ENCODE measurements around the gene NOA1.
A peak's percentile ranks its signal among the peaks of the same experiment; 100 is the strongest.

NOA1 gene

GRCh38 chr4:56986192-56986591, 8.8 kb upstream of the NOA1 start:
- Histone ChIP-seq H3K36me3 (ENCODE audit: insufficient read depth, low read length) (peaks cover 53% of the 10 kb centered on the region), H3K4me1 (ENCODE audit: insufficient read depth, low read length, poor library complexity, severe bottlenecking) (peaks cover 36% of the 10 kb centered on the region), H2AFZ (ENCODE audit: low read length) (no peak overlapping the region)

GRCh38 chr4:56981795-56982201, 4.4 kb upstream of the NOA1 start:
- Histone ChIP-seq H3K4me2 (ENCODE audit: low read depth, low read length, poor library complexity, severe bottlenecking) (peak overlapping the region; percentile 77), H3K36me3 (ENCODE audit: insufficient read depth, low read length) (peaks cover 12% of the 10 kb centered on the region; the same call in 1 of the 2 replicates), H3K9me2 (replicated peaks; ENCODE audit: low read depth, low read length) (no peaks in the 10 kb centered on the region), H3K9ac (ENCODE audit: low read depth, low read length, poor library complexity, severe bottlenecking) (peak overlapping the region; percentile 94), H3K4me3 (ENCODE audit: low read length, poor library complexity, severe bottlenecking) (peak overlapping the region; percentile 96), H3K27me3 (ENCODE audit: insufficient read depth, low read length, poor library complexity, severe bottlenecking) (no peaks in the 10 kb centered on the region), H3K79me2 (ENCODE audit: insufficient read depth, low read length) (peaks cover 87% of the 10 kb centered on the region), H3K9me3 (ENCODE audit: insufficient read depth, low read depth, low read length) (no peaks in the 10 kb centered on the region), H2AFZ (ENCODE audit: low read length) (no peak overlapping the region), H3K4me1 (ENCODE audit: insufficient read depth, low read length, poor library complexity, severe bottlenecking) (peaks cover 48% of the 10 kb centered on the region), H3F3A (ENCODE audit: low read depth) (no peaks in the 10 kb centered on the region), H4K20me1 (ENCODE audit: insufficient read depth, low read length, poor library complexity, severe bottlenecking) (peaks cover 82% of the 10 kb centered on the region)
- TF ChIP-seq EZH2phosphoT487 (IDR thresholded peaks at IDR 0.05; ENCODE audit: borderline replicate concordance), result no peak
- no peak for TF ChIP-seq CTCF (conservative IDR thresholded peaks at IDR 0.05; ENCODE audit: low read length)

More at GRCh38 chr4:56986192-56986591, 8.8 kb upstream of the NOA1 start:
- Histone ChIP-seq H3F3A (ENCODE audit: low read depth) (no peaks in the 10 kb centered on the region), H3K4me3 (ENCODE audit: low read length, poor library complexity, severe bottlenecking) (no peak overlapping the region), H3K4me2 (ENCODE audit: low read depth, low read length, poor library complexity, severe bottlenecking) (peak overlapping the region; percentile 22), H3K9ac (ENCODE audit: low read depth, low read length, poor library complexity, severe bottlenecking) (no peak overlapping the region), H3K9me2 (replicated peaks; ENCODE audit: low read depth, low read length) (no peaks in the 10 kb centered on the region), H4K20me1 (ENCODE audit: insufficient read depth, low read length, poor library complexity, severe bottlenecking) (peaks cover 96% of the 10 kb centered on the region), H3K27me3 (ENCODE audit: insufficient read depth, low read length, poor library complexity, severe bottlenecking) (no peaks in the 10 kb centered on the region), H3K9me3 (ENCODE audit: insufficient read depth, low read depth, low read length) (no peaks in the 10 kb centered on the region), H3K79me2 (ENCODE audit: insufficient read depth, low read length) (peaks cover 96% of the 10 kb centered on the region)
- TF ChIP-seq CTCF (conservative IDR thresholded peaks at IDR 0.05; ENCODE audit: low read length) (no peak), EZH2phosphoT487 (IDR thresholded peaks at IDR 0.05; ENCODE audit: borderline replicate concordance) (no peak)

- no peak overlapping the region for H2AFZ ChIP-seq (ENCODE audit: low read length)
- no peaks in the 10 kb centered on the region for H3K9me2 ChIP-seq (replicated peaks; ENCODE audit: low read depth, low read length)
- TF ChIP-seq EZH2phosphoT487 (IDR thresholded peaks at IDR 0.05; ENCODE audit: borderline replicate concordance), result no peak
- no peaks in the 10 kb centered on the region for H3K9me3 ChIP-seq (ENCODE audit: insufficient read depth, low read depth, low read length)
- peak overlapping the region; percentile 94 for H3K9ac ChIP-seq (ENCODE audit: low read depth, low read length, poor library complexity, severe bottlenecking)
- H3K79me2 ChIP-seq (ENCODE audit: insufficient read depth, low read length), result peaks cover 87% of the 10 kb centered on the region
- H3K27me3 ChIP-seq (ENCODE audit: insufficient read depth, low read length, poor library complexity, severe bottlenecking), result no peaks in the 10 kb centered on the region
- H3K4me2 ChIP-seq (ENCODE audit: low read depth, low read length, poor library complexity, severe bottlenecking), result peak overlapping the region; percentile 77
- peaks cover 61% of the 10 kb centered on the region for H3K4me1 ChIP-seq (ENCODE audit: insufficient read depth, low read length, poor library complexity, severe bottlenecking)
- H4K20me1 ChIP-seq (ENCODE audit: insufficient read depth, low read length, poor library complexity, severe bottlenecking), result peaks cover 70% of the 10 kb centered on the region
- H3F3A ChIP-seq (ENCODE audit: low read depth), result no peaks in the 10 kb centered on the region
- peak overlapping the region; percentile 96 for H3K4me3 ChIP-seq (ENCODE audit: low read length, poor library complexity, severe bottlenecking)
- no peaks in the 10 kb centered on the region for H3K36me3 ChIP-seq (ENCODE audit: insufficient read depth, low read length)
These were observed 2.1 kb upstream of the NOA1 start for GRCh38 chr4:56979421-56980072.
